BJ (cell line): ENCODE data around the gene ARID5A. TPM values are rescaled to one million over a fixed set of nuclear protein-coding genes. Genes with fewer than 3 reads are reported as not detected.

Experiments
- CTCF ChIA-PET: fragments of 350-600 bp; formaldehyde crosslinking; extraction: SDS; loops from one replicate; lab custom pipeline; 2021; ENCODE audit warnings: antibody characterized with exemption, inconsistent platforms; lab: Yijun Ruan, JAX
- POLR2A ChIA-PET: fragments of 300-600 bp; sonication (Branson Sonifier 250); formaldehyde crosslinking; extraction: SDS; loops from one replicate; lab custom pipeline; 2021; ENCODE audit warnings: antibody characterized with exemption; lab: Charles Lee
- DNase-seq: peaks from one replicate; pipeline ENCODE4 v3.0.0-alpha.2; 2011; ENCODE audit warnings: low read depth
- H3K27me3 ChIP-seq: 2 replicates; pipeline ENCODE4 v1.6.0; 2011; ENCODE audit warnings: low read length; ENCODE audit not compliant: control insufficient read depth, insufficient read depth
- H3K36me3 ChIP-seq: 2 replicates; pipeline ENCODE4 v1.5.1; 2011; ENCODE audit warnings: low read length; ENCODE audit not compliant: control insufficient read depth, insufficient read depth
- H3K4me3 ChIP-seq: 2 replicates; pipeline ENCODE4 v1.5.1; 2011; ENCODE audit warnings: low read depth, mild to moderate bottlenecking, control low read depth, low read length
- polyA plus RNA-seq: library from polyadenylated mRNA; depleted of rRNA; stranded (reverse); fragments of >200 nt; gene quantifications from 2 replicates; pipeline ENCODE4 v1.2.3, GENCODE V29; 2011
- TF ChIP-seq, protein P1 (sequence below): IDR thresholded peaks from 2 replicates; pipeline ENCODE4 v1.5.1; 2011; ENCODE audit warnings: low read depth, mild to moderate bottlenecking, control low read depth, inconsistent platforms, low read length, moderate library complexity; ENCODE audit not compliant: insufficient read depth

Gene ARID5A
- polyA plus RNA-seq, 1 experiment, result 19.1 TPM

DNA sequence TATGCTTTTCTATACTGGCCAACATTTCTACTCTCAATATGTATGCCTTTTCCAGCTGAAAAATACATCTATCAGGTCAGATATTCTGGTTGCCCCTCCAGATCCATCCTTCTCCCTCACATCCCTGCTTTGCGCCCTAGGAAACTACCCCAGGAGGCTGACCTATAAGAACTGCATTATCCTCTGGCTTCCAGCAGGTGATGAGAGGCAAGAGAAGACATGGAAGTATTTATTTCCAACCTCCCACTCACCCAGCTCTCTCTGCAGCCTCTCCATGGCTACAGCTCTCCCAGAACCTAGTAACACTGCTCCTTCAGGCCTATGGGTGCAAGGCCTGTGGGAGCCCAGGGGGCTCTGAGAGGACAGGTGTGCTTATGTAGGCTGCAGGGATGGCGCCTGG is 42.9 kb downstream of the ARID5A start:
- CTCF ChIA-PET, result no interaction called here
- no peaks in the 10 kb centered on the region for H3K36me3 ChIP-seq
- no peak overlapping the region for H3K4me3 ChIP-seq
- H3K27me3 ChIP-seq, result no peaks in the 10 kb centered on the region
- no peak for DNase-seq
- TF ChIP-seq, protein P1, sequence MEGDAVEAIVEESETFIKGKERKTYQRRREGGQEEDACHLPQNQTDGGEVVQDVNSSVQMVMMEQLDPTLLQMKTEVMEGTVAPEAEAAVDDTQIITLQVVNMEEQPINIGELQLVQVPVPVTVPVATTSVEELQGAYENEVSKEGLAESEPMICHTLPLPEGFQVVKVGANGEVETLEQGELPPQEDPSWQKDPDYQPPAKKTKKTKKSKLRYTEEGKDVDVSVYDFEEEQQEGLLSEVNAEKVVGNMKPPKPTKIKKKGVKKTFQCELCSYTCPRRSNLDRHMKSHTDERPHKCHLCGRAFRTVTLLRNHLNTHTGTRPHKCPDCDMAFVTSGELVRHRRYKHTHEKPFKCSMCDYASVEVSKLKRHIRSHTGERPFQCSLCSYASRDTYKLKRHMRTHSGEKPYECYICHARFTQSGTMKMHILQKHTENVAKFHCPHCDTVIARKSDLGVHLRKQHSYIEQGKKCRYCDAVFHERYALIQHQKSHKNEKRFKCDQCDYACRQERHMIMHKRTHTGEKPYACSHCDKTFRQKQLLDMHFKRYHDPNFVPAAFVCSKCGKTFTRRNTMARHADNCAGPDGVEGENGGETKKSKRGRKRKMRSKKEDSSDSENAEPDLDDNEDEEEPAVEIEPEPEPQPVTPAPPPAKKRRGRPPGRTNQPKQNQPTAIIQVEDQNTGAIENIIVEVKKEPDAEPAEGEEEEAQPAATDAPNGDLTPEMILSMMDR, result no peak
- POLR2A ChIA-PET, result no interaction called here

DNA sequence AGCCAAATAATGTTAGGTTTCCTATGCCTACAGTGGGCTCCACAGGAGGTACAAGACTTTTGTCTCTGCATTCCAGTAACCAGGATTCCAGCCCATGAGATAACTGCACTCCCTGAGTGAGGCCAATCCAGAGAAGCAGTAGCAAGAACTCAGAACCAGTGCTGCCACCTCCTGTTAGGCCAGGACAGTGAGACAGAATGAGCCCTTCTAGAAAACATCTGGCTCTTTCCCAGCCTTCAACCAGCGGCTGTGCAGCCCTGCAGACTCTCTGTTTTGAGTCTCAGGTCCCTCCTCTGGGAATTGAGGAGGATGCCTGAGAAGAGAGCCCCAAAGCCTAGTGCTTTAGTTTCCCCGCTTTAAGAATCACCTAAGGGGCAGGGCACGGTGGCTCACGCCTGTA is 44.2 kb downstream of the ARID5A start:
- Histone ChIP-seq H3K4me3 (no peak overlapping the region), H3K36me3 (no peaks in the 10 kb centered on the region), H3K27me3 (no peaks in the 10 kb centered on the region)
- TF ChIP-seq, protein P1, result no peak
- CTCF ChIA-PET, result no interaction called here
- POLR2A ChIA-PET, result no interaction called here
- no peak for DNase-seq

DNA sequence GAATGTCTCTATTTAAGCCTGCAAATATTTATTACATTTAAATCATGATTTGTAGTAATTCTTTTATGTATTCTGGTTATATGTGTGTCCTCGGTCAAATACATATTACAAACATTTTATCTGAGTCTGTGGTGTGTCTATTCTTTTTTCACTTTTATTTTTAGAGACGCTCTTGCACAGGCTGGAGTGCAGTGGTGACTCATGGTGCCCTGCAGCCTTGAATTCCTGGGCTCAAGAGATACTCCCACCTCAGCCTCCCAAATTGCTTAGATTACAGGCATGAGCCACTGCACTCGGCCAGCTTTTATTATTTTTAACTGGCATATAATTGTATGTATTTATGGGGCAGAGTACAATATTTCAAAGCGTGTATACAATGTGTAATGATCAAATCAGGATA is 47.5 kb downstream of the ARID5A start:
- H3K27me3 ChIP-seq, result no peaks in the 10 kb centered on the region
- H3K36me3 ChIP-seq, result no peaks in the 10 kb centered on the region
- ChIA-PET CTCF (interaction anchor here (1.3 to 1.4 kb wide), 2 partner anchors 9 to 20 kb away, joined by 3 to 5 read pairs; no protein-coding TSS in a partner anchor), POLR2A (no interaction called here)
- no peak overlapping the region for H3K4me3 ChIP-seq
- no peak for DNase-seq
- TF ChIP-seq, protein P1, result no peak

DNA sequence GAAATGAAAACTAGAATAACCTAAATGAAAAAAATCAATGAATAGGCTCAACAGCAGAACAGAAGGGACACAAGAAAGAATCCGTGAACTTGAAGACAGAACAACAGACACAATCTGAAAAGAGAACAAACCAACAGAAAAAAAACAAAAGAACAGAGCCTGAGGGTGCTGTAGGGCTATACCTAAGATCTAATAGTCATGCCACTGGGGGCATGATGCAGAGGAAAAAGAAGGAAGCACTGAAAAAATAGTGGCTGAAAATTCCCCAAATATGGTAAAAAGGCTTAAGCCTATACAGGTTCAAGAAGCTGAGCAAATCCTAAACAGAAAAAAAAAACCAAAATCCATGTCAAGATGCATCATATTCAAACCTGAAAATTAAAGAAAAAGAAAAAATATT is 51.3 kb downstream of the ARID5A start:
- POLR2A ChIA-PET, result no interaction called here
- CTCF ChIA-PET, result no interaction called here
- Histone ChIP-seq H3K36me3 (no peaks in the 10 kb centered on the region), H3K4me3 (no peak overlapping the region), H3K27me3 (no peaks in the 10 kb centered on the region)
- no peak for DNase-seq
- TF ChIP-seq, protein P1, result no peak

DNA sequence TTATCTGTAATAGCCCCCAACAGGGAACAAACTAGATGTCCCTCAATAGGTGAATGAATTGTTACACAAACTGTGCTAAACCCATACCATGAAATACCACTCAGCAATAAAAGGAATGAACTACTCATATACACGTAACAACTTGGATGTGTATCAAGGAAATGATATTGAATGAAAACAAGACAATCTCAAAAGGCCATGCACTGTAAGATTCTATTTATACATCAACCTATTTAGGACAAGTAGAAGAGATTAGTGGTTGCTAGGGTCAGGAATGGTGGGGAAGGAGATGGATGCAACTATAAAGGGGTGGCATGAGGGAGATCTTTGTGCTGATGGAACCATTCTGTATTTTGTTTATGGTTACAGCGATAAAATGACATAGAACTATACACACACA is 54.5 kb downstream of the ARID5A start:
- no peak for DNase-seq
- H3K27me3 ChIP-seq, result no peaks in the 10 kb centered on the region
- CTCF ChIA-PET, result no interaction called here

More for the DNA sequence above, 54.5 kb downstream of the ARID5A start:
- TF ChIP-seq, protein P1, result no peak
- Histone ChIP-seq H3K36me3 (peaks cover 11% of the 10 kb centered on the region), H3K4me3 (no peak overlapping the region)
- POLR2A ChIA-PET, result no interaction called here
